A549 (cell line): ENCODE measurements around the gene ST6GALNAC1. TPM values are rescaled to one million over a fixed set of nuclear protein-coding genes. Genes with fewer than 3 reads are reported as not detected.

Experiments used
- ATAC-seq, 2 experiments: fragments of 200-7000 bp in 1 of 2; fragments of >200 bp in 1 of 2; cut with Nextera tagmentation in 1 of 2; cut with Tn5 transposase in 1 of 2; 3 replicates each; pipeline versions ENCODE4 v1.8.0 to v1.9.1; 2018 to 2020; ENCODE audit warnings: mild to moderate bottlenecking in 1 of 2, moderate library complexity in 1 of 2
- CTCF ChIA-PET: fragments of 300-600 bp; sonication (Branson Sonifier 250); formaldehyde crosslinking; extraction: SDS; loops from one replicate; lab custom pipeline; 2021; ENCODE audit warnings: antibody characterized with exemption, inconsistent platforms; lab: Yijun Ruan, JAX
- POLR2A ChIA-PET: fragments of 350-600 bp; formaldehyde crosslinking; extraction: SDS; loops from one replicate; lab custom pipeline; 2021; ENCODE audit warnings: antibody characterized with exemption, inconsistent platforms; lab: Yijun Ruan, JAX
- DNase-seq, 2 experiments: peaks; one replicate each; pipeline versions ENCODE4 v3.0.0 to v3.0.0-alpha.2; 2011 to 2016; ENCODE audit warnings: low read depth in 1 of 2, low spot score in 1 of 2
- FAIRE-seq: peaks from 2 replicates; lab custom pipeline; 2011; peaks lifted over from hg19 to GRCh38; lab: Jason Lieb, UNC
- H3K27ac ChIP-seq, 2 experiments: fragments of >200 bp; sonication (Bioruptor Twin); formaldehyde crosslinking; 3 replicates each; pipeline ENCODE4 v1.5.1; 2016 to 2017
- H3K4me1 ChIP-seq: fragments of >200 bp; sonication (Bioruptor Twin); formaldehyde crosslinking; 3 replicates; pipeline ENCODE4 v1.6.1; 2016
- H3K4me2 ChIP-seq: fragments of >200 bp; sonication (Bioruptor Twin); formaldehyde crosslinking; 3 replicates; pipeline ENCODE4 v1.6.1; 2016
- H3K4me3 ChIP-seq: fragments of >200 bp; sonication (Bioruptor Twin); formaldehyde crosslinking; 3 replicates; pipeline ENCODE4 v1.5.1; 2016
- H3K9me3 ChIP-seq: fragments of >200 bp; sonication (Bioruptor Twin); formaldehyde crosslinking; 3 replicates; pipeline ENCODE4 v1.6.1; 2016
- BHLHE40 ChIP-seq: IDR thresholded peaks from 2 replicates; pipeline ENCODE4 v1.6.1; 2012; ENCODE audit warnings: low read depth, low read length, inconsistent platforms
- CBX8 ChIP-seq: fragments of 200-600 bp; sonication (generic); IDR thresholded peaks from 2 replicates; pipeline ENCODE4 v1.6.1; 2016
- CEBPB ChIP-seq, 2 experiments: fragments of >200 bp in 1 of 2; sonication (Bioruptor Twin) in 1 of 2; formaldehyde crosslinking in 1 of 2; IDR thresholded peaks; 2 replicates each; pipeline ENCODE4 v1.6.1; 2012 to 2016
- CHD2 ChIP-seq: fragments of 150-350 bp; IDR thresholded peaks from 2 replicates; pipeline ENCODE4 v1.6.1; 2014; ENCODE audit warnings: low read length; ENCODE audit not compliant: partially characterized antibody
- CHD4 ChIP-seq: fragments of 200-600 bp; sonication (generic); IDR thresholded peaks from 2 replicates; pipeline ENCODE4 v1.6.1; 2016; ENCODE audit warnings: antibody characterized with exemption, mild to moderate bottlenecking, borderline replicate concordance
- EHMT2 ChIP-seq: fragments of 200-600 bp; sonication (generic); IDR thresholded peaks from 2 replicates; pipeline ENCODE4 v1.6.1; 2016; ENCODE audit warnings: antibody characterized with exemption, low read depth, mild to moderate bottlenecking, moderate library complexity
- ELK1 ChIP-seq: fragments of 150-350 bp; IDR thresholded peaks from 2 replicates; pipeline ENCODE4 v1.6.1; 2014; ENCODE audit warnings: low read depth, mild to moderate bottlenecking, low read length
- EP300 ChIP-seq, 2 experiments: fragments of >200 bp; sonication (Bioruptor Twin); formaldehyde crosslinking; IDR thresholded peaks; 2 replicates in 1 of 2; 3 replicates in 1 of 2; pipeline ENCODE4 v1.6.1; 2016 to 2017
- FOSB ChIP-seq: fragments of 250-450 bp; sonication (Bioruptor Pico); IDR thresholded peaks from 2 replicates; pipeline ENCODE4 v1.5.0; 2020; ENCODE audit warnings: mild to moderate bottlenecking, moderate library complexity
- FOXS1 ChIP-seq: fragments of 250-450 bp; sonication (Bioruptor Pico); IDR thresholded peaks from 2 replicates; pipeline ENCODE4 v1.5.0; 2020; ENCODE audit warnings: mild to moderate bottlenecking, moderate library complexity
- HES2 ChIP-seq: fragments of >200 bp; sonication (Bioruptor Twin); formaldehyde crosslinking; IDR thresholded peaks from 2 replicates; pipeline ENCODE4 v1.6.1; 2016
- HOXA7 ChIP-seq: fragments of 250-450 bp; sonication (Bioruptor Pico); IDR thresholded peaks from 2 replicates; pipeline ENCODE4 v1.5.0; 2020; ENCODE audit warnings: mild to moderate bottlenecking, moderate library complexity
- JUN ChIP-seq, 2 experiments: fragments of >200 bp; sonication (Bioruptor Twin); formaldehyde crosslinking; IDR thresholded peaks; 2 replicates in 1 of 2; 3 replicates in 1 of 2; pipeline ENCODE4 v1.6.1; 2016 to 2017
- KDM1A ChIP-seq: fragments of 200-600 bp; sonication (generic); IDR thresholded peaks from 2 replicates; pipeline ENCODE4 v1.6.1; 2016; ENCODE audit warnings: low read depth, mild to moderate bottlenecking
- MAFK ChIP-seq: fragments of 450-650 bp; IDR thresholded peaks from 2 replicates; pipeline ENCODE4 v1.6.1; 2014; ENCODE audit not compliant: partially characterized antibody
- MYC ChIP-seq: IDR thresholded peaks from 2 replicates; pipeline ENCODE4 v1.6.1; 2012; ENCODE audit warnings: mild to moderate bottlenecking, inconsistent platforms, low read length, improper control_type of control experiment, borderline replicate concordance
- POLR2AphosphoS2 ChIP-seq: conservative IDR thresholded peaks from 2 replicates; pipeline ENCODE4 v1.6.1; 2012; ENCODE audit warnings: low read length, improper control_type of control experiment, inconsistent platforms
- RARB ChIP-seq: fragments of 250-450 bp; sonication (Bioruptor Pico); IDR thresholded peaks from 2 replicates; pipeline ENCODE4 v1.8.0; 2021; ENCODE audit warnings: mild to moderate bottlenecking, moderate library complexity
- SREBF2 ChIP-seq: fragments of 450-650 bp; IDR thresholded peaks from 2 replicates; pipeline ENCODE4 v1.6.1; 2014; ENCODE audit warnings: mild to moderate bottlenecking, moderate library complexity
- ZFP36 ChIP-seq: fragments of 450-650 bp; IDR thresholded peaks from 2 replicates; pipeline ENCODE4 v1.6.1; 2014; ENCODE audit warnings: borderline replicate concordance; ENCODE audit not compliant: partially characterized antibody
- ZNF302 ChIP-seq: fragments of 250-450 bp; sonication (Bioruptor Pico); IDR thresholded peaks from 2 replicates; pipeline ENCODE4 v1.9.0; 2021; ENCODE audit warnings: inconsistent platforms, mild to moderate bottlenecking, moderate library complexity
- WGBS: methylation state at CpG from one replicate; pipeline ENCODE4 v1.1.6; 2017; ENCODE audit errors: missing lambda C conversion rate; 5-methylcytosine and 5-hydroxymethylcytosine counted together
- polyA plus RNA-seq, 4 experiments: library from polyadenylated mRNA; depleted of rRNA in 3 of 4; stranded (reverse); fragments of >200 nt; fragmentation: RNase III in 1 of 4; extraction: RNeasy Plus Mini Kit Qiagen cat#74134 plus additional on column Dnase treatment in 1 of 4; gene quantifications; 2 replicates in 3 of 4; 3 replicates in 1 of 4; pipeline ENCODE4 v1.2.3, GENCODE V29; 2011 to 2017
- TF ChIP-seq, protein P1 (sequence below): fragments of 250-450 bp; sonication (Bioruptor Pico); IDR thresholded peaks from 2 replicates; pipeline ENCODE4 v1.5.0; 2021; ENCODE audit warnings: mild to moderate bottlenecking, moderate library complexity, borderline replicate concordance
- TF ChIP-seq, protein P2 (sequence below): fragments of 250-450 bp; sonication (Bioruptor Pico); IDR thresholded peaks from 2 replicates; pipeline ENCODE4 v1.5.0; 2020; ENCODE audit warnings: low read depth, mild to moderate bottlenecking, moderate library complexity

ST6GALNAC1 gene
- polyA plus RNA-seq, 2 of the 4 experiments (the other 2 are of a cell fraction): 0.27 to 0.72 TPM

DNA sequence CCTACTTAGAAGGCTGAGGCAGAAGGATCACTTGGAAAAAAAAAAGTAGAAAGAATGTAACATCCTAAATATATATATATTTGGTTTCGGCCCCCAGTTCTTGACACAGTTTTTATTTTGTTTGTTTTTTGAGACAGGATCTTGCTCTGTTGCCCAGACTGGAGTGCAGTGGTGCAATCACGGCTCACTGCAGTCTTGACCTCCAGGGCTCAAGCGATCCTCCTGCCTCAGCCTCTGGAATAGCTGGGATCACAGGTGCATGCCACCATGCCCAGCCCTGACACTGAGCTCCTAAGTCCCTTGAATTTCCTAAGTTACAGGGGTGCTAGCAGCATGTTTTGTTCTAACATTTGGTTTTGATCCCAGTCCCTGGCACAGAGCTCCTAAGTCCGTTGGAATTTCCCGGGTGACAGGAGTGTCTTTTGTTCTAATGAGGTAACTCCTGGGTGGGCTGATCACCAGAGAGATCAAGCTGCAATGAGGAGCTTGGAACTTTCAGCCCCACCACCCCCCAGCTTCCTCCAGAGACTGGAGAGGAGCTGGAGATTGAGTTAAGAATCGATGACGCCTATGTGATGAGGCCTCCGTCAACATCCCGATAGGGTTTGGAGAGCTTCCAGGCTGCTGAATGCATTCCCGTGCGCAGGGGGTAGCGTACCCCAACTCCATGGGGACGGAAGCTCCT is 47.2 kb upstream of the ST6GALNAC1 start:
- H3K4me2 ChIP-seq: no peak overlapping the region
- CTCF ChIA-PET: interaction anchor here (0.8 to 20.1 kb wide), 9 partner anchors 7 to 397 kb away, joined by 3 to 456 read pairs (median 3); partner anchors contain the start of genes JMJD6, METTL23 and MXRA7
- TF ChIP-seq, protein P1, sequence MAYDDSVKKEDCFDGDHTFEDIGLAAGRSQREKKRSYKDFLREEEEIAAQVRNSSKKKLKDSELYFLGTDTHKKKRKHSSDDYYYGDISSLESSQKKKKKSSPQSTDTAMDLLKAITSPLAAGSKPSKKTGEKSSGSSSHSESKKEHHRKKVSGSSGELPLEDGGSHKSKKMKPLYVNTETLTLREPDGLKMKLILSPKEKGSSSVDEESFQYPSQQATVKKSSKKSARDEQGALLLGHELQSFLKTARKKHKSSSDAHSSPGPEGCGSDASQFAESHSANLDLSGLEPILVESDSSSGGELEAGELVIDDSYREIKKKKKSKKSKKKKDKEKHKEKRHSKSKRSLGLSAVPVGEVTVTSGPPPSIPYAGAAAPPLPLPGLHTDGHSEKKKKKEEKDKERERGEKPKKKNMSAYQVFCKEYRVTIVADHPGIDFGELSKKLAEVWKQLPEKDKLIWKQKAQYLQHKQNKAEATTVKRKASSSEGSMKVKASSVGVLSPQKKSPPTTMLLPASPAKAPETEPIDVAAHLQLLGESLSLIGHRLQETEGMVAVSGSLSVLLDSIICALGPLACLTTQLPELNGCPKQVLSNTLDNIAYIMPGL (CRISPR knock-in tag): no peak
- TF ChIP-seq MAFK (no peak), HOXA7 (no peak), CBX8 (no peak), EP300 (IDR thresholded peaks at IDR 0.05) (no peak), KDM1A (no peak), MYC (no peak), HES2 (no peak), POLR2AphosphoS2 (no peak), FOXS1 (CRISPR knock-in tag) (no peak), ZFP36 (no peak)
- TF ChIP-seq, all 56 proteins: peak for 0
- POLR2A ChIA-PET: no interaction called here
- no peak for FAIRE-seq
- Histone ChIP-seq H3K9me3 (no peaks in the 10 kb centered on the region), H3K4me3 (no peak overlapping the region), H3K27ac (no peak overlapping the region), H3K4me1 (peaks cover 19% of the 10 kb centered on the region)
- DNase-seq: no peak
- WGBS: 91% methylated on average over 13 of the region's 13 CpGs
- no peak for ATAC-seq

DNA sequence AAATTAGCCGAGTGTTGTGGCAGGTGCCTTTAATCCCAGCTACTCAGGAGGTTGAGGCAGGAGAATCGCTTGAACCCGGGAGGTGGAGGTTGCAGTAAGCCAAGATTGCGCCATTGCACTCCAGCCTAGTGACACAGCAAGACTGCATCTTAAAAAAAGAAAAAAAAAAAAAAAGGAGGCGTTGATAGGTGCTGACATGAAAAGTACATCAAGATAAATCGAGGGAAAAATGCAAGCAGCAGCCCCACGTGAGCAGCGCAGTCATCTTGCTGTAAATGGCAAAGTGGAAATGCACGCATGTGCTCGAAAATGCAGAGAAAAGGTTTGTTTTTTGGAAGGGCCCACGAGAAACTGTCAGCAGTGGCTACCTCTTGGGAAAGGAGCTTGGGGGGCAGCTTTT is 46.3 kb upstream of the ST6GALNAC1 start:
- no peak overlapping the region for H3K4me3 ChIP-seq
- WGBS: 83% methylated on average over 11 of the region's 11 CpGs
- FAIRE-seq (no peak), ATAC-seq (no peak), DNase-seq (no peak)
- no peaks in the 10 kb centered on the region for H3K9me3 ChIP-seq
- CTCF ChIA-PET: interaction anchor here (0.9 to 20.1 kb wide), 6 partner anchors 6 to 167 kb away, joined by 3 to 456 read pairs (median 41); partner anchors contain the start of genes JMJD6, METTL23 and MXRA7
- POLR2A ChIA-PET: interaction anchor here (1.2 kb wide), 1 partner anchor 18 kb away, joined by 3 read pairs; no protein-coding TSS in a partner anchor
- no peak overlapping the region for H3K27ac ChIP-seq
- TF ChIP-seq RARB (CRISPR knock-in tag) (no peak), ELK1 (no peak), CEBPB (IDR thresholded peaks at IDR 0.05) (no peak), HES2 (no peak), BHLHE40 (no peak), FOSB (CRISPR knock-in tag) (no peak), SREBF2 (no peak), HOXA7 (no peak), CHD4 (no peak), EHMT2 (no peak), EP300 (IDR thresholded peaks at IDR 0.05) (no peak), ZNF302 (CRISPR knock-in tag) (no peak), KDM1A (no peak), JUN (IDR thresholded peaks at IDR 0.05) (no peak), CHD2 (no peak)
- TF ChIP-seq, protein P2, sequence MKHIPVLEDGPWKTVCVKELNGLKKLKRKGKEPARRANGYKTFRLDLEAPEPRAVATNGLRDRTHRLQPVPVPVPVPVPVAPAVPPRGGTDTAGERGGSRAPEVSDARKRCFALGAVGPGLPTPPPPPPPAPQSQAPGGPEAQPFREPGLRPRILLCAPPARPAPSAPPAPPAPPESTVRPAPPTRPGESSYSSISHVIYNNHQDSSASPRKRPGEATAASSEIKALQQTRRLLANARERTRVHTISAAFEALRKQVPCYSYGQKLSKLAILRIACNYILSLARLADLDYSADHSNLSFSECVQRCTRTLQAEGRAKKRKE (CRISPR knock-in tag): no peak
- TF ChIP-seq, all 56 proteins: peak for 0
- Histone ChIP-seq H3K4me1 (peaks cover 19% of the 10 kb centered on the region), H3K4me2 (no peak overlapping the region)
